SIG-M5 (cell line): ENCODE data around the gene TPP2.

ENCODE experiments used
- DNase-seq: peaks from one replicate; lab custom pipeline; 2025; lab: John Stamatoyannopoulos, UW

Gene TPP2

DNA sequence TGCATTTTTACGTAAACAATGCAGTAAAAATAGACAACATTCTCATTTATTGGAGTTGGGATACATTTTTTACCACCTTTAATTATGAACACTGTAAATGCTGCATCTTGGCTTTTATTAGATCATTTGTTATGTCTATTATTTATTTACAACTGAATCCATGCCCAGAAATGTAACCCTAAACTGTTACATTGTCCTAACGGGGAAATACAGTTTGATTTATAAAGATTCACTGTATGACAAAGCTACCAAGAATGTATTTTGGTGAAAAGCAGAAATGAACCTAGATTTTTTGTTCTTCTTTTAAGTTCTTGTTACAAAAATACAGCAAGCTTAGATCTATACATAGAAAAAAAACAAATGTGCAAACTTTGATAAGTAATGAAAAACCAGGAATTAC, 97.0 kb downstream of the TPP2 start:
- no peak for DNase-seq

DNA sequence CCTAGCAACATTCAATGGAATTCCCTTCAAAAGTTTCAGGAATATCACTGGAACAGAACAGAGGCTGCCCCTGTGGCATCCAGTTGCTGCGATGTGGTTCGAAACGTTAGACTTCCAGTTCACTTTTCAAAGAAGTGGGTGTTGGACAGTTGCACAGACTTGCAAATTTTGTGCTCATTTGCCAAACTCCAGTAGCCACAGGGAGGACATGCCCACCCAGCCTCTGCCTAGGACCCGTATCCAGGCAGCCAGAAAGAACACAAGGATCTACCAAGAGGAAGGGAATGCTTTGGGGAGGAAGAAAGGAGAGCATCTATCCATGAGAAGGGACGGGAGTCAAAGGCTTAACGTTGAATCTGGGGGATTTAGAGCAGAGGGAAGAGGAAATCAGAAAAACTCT, 98.2 kb downstream of the TPP2 start, which contains the start of gene METTL21C:
METTL21C (minus strand) TSS at position 108 of the 400 bp plus-strand sequence. CDS start 546 bp downstream, outside the sequence.
- DNase-seq: no peak

DNA sequence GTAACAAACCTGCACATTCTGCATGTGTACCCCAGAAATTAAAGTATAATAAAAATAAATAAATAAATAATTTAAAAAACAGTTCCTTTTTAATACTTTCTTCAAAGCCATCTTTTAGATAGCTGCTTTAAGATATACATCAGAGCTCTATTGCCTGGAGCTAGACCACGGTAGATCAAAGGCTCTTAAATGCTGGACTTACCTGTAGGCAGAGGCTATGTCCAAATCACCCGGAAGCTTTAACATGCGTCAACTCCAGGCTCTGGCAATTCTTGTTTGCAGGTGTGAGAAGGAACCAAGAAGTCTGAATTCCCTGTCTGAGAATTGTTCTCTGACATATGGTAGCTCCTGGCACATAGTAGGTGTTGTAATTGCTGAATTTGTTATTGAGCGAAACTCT, 99.7 kb downstream of the TPP2 start:
- DNase-seq: no peak

DNA sequence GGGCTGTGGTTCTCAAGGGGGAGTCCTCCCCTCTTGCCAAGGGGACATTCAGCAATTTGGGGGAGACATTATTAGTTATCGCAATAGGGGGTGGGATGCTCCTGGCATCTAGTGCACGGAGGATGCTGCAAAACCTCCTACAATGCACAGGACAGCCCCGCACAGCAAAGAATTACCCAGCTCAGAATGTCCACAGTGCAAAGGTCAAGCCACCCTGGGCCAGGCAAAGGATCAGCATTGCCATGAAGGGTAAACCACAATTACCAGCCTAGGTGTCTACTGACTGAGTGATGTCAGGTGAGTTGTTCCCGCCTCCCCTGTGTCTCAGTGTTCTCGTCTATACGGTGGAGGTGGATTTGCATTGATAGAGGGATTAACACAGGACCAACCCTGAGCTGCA, 100.5 kb downstream of the TPP2 start:
- no peak for DNase-seq

DNA sequence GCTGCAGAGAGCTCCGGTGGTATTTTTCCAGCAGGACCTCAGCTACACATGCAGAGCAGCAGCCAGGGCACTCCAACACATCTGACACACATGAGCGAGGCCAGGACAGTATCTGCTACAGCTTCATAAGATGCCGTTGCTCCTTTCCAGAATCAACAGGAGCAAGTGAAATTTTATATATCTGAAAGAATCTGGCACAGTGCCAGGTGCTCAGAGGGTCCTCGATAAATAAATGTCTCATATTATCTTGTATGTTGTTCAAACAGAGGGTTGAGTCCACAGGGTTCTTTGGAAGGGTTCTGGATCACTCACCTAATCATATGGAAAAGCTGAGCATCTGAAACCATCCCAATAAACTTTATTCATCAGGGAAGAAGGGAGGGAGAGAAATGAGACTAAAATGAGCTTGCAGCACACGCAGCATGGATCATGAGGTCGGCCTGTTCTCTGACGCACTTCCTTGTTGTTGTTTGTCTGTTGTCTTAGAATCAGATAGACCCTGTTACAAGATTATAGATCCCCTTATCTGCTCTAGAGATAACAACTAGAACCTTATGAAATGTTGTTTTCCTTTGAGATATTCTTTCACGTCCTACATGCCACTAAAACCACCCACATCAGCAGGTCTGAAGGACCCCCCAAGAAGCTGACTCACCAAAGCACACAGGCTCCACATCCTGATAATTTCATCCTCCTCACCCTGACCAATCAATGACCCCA, 101.3 kb downstream of the TPP2 start:
- DNase-seq: no peak

DNA sequence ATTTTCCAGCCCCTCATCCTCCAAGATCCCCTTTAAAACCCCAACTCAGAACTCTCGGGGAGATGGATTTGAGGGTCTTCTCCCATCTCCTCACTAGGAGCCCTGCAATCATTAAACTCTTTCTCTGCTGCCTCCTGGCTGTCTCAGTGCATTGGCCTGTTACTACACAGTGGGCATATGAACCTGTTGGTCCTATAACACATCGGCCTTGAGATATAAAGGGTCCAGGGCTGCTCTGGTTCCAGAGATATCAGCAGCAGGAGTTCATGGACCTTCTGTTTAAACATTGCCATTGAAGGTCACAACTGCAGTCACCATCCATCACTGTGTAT, 101.8 kb downstream of the TPP2 start:
- DNase-seq: no peak

DNA sequence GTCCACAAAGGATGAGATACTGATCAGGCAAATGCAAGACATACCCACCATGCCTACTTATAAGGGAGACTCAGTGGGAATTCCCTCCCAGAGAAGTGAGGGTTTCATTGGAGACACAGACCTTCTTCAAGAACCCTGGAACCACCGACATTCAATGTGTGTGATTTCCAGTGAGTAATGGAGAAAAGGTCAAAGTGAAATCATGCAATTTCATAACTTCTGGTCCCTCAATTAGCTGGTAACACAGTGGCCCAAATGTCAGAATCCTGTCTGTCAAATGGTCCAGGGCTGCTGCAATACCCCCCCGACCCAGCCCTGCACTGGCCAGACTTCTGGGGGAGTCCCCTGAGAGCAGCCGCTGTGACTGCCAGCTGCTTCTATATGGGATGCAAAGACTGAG, 102.7 kb downstream of the TPP2 start:
- no peak for DNase-seq

DNA sequence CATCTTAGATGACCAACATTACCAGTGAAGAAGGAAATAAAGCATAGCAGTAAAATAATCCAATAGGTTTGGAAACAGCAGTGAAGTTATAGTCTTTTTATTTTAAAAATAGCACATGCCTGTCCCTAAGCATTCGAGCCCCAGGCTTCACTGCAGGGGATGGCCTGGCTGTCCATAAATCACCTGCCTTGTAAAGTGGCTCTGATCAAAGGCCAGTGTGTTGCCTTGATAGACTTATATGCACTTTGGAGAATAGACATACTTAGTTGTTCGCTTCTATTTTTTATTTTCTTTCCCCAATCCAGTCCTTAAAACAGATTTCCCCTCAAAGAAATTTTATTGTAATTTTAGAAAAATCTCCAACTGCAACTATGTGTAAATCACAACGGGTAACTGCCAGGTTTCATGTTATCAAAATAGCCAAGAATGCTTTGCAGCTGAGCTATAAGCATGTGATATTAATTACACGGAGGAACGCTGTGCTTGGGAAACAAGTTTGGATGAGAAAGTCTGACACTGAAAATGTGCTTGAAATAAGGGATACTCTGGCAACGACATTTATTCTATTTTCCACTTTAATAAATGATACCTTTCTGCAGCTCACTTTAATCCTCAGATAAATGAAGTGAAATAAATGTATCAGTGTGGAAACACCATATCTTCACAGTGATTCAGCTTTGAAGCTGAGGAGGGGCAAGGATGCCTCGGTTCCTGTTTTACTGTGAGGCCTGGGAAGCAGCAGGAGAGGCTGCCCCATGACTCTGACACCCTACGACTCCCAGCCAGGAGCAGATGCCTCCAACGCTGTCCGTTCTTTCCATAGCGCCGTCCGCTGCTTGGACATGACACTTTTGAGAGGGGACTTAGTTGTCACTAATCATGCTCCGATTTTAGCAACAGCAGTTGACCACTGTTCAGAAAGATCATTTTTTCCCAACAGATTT, 103.6 kb downstream of the TPP2 start:
- no peak for DNase-seq

DNA sequence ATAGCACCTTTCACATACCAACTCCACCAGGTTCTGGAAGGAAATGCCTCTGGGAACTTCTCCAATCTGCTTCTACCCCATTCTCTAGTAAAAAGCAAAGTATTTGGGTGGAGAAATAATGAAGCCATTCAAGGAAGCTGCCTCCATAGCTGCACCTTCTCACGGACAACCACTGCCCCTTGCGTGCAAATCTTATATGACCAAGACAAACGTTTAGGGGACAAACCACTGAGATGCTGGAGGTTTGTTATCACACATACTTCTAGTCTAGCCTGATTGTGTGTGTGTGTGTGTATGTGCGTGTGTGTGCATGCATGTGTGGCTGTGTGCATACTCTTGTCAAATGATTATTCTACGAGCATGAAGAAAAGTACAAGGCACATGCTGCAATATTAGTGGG, 104.5 kb downstream of the TPP2 start:
- DNase-seq: no peak

DNA sequence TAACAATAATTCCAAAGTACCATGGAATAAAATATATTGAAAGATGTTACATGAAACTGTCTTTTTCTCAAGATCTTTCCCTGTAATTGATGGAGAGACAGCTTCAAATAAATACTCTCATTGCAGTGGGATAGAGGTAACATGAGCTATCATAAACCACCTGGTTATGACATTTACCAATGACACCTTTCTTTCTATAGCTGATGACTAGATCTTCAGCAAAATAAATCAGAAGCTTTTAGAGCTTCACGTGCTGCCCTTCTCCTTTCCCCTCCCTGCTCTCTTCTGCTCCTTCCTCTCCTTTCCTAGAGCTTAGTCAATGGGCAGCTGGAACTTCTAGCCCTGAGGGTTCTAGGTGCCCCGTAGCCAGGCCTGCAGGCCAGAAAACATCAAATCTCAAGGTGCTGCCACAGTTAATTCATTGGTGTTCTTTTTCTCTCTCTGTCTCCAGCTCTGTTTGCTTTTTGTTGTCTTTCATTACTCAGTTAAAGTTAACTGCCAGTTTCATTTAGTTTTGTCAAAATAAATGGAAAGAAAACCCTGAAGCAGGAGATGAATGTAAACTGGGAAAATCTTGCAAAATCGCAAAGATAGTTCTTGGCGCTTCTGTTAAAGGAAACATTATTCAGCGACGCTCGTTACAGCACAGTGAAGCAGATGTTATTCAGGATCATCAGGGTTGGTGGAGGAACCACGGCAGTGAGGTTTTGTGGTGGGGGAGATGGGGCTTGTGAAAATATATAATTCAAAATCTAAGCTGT, 106.4 kb downstream of the TPP2 start:
- no peak for DNase-seq

DNA sequence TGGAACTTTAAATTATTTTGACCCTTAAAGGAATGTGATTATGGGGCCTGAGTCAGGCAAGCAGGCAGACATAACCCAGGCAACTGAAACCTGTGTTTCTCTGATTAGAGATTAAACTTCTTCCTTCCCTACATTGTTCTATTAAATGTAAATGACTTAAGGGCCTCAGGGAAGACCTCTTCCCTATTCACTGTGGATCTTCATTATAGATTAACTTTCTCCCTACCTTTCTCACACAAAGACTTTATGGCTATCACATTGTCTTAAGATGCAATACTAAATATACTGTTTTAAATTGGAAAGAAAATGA, 106.9 kb downstream of the TPP2 start:
- DNase-seq: no peak

DNA sequence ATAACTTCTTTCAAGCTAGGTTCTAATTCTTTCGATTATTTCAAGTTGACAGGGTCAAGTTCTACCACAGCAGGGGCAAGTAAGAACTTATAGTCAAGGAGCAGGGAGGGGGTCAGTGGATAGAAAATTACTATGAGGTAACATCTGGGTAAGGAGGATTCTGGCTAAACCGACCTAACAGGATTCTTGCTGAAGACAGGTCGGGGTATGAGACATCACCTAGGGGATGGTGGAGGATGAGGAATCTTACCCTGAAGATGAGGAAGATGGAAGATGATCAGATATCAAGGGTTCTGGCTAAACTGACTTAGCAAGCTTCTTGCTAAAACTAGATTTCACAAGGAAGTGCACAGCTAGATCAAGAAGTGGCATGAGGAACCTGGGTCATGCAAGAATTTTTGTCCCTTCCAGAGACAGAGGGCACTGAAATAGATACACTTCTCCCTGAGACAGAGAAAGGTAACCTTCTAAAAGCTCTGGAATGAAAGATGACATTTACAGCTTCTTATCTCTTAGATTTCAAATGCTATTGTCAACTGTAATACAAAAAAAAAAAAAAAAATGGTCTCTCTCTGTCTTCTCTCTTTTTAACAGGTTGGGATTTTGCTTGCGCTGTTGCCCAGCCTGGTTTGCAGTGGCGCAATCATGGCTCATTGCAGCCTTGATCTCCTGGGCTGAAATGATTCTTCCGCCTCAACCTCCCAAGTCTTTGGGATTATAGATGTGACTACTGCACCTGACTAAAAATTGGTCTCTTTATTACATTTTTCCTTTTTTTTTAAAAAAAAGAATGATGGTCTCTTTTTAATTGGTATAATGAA, 107.7 kb downstream of the TPP2 start:
- no peak for DNase-seq

DNA sequence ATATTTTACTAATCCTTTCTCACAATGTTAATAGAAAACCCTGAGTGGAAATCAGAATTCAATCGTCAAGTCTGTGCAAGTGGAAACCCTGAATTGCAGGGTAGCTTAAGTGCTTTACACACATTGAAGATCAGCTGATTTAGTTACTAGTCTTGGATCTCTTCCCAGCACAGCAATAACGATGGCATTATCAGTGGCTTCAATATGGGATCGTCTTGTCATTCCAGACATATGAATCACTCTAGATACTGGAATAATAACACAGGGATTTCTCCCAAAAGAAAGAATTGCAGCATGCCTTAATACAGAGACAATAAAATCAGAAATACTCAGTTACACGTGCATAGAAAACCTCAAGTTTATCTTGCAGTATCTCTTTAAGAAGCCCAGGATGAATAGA, 110.7 kb downstream of the TPP2 start:
- DNase-seq: no peak

DNA sequence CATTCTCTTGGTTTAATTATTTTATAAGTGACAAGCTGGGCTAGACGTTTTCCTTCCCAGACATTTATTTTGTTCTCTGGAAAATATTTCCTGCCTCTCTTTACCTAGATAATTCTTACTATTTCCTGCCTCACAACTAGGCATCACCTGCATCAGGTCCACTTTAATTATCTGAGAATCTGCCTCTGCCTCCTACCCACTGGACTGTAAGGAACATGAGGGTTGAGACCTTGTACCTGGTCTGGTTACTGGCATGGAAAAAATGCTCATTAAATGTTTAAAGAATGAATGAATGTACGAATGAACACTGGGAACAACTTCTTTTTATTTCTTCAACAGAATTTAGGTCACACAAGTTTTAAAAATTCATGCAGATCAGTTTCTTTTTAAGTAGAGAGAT, 111.4 kb downstream of the TPP2 start:
- DNase-seq: no peak

DNA sequence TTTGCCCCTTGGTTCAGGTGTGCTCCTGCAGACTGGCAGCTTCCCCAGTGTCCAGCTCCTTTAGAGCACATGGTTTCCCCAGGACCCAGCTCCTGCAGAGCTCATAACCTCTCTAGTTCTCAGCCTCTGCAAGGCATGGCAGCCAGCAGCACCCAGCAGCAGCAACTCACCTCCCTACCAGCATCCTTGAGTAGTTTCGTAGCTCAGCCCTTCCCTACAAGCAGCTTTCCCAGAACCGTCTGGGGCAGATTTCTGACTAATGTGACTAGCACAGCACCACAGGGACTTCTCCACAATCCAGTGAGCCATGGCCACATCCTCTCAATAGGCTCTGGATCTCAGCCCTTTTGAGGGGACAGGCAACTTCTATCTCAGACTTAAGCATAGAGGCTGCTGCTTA, 112.2 kb downstream of the TPP2 start:
- DNase-seq: no peak

DNA sequence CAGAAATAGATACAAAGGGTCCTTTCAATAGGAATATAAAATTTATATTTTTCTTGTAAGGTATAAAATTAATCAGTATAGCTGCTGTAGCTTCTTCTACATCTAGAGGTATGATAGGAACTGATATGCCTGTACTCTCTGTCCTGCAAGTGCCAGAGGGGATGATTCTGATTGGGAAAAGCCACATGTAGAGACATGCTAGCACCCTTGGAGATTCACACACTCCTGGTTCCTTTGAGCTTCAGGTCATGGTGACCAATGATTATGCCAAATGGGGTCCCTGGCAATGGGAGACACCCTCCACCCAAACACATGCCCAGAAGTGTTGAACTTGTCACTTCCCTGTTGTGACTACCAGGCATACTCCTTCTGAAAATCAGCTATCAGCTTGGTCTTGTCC, 112.8 kb downstream of the TPP2 start:
- no peak for DNase-seq

DNA sequence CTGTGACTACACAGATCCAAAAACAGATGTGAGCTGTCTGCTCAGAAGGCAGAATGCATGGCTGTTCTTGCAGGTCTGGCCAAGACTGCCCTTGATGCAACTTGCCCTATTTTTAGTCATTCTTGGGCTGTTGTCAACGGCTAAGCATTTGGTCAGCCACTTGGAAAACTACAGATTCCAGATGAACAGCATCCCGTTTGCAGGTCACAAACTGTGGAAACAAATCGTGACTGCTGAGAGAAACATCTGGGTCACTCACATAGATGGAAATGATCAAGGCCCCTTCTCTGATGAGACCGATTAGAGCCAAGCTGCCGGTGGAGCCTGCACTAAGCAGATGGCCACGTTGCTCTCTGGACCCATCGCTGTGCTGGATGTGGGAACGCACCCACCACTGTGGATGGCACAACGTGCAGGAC, 113.5 kb downstream of the TPP2 start:
- DNase-seq: no peak

DNA sequence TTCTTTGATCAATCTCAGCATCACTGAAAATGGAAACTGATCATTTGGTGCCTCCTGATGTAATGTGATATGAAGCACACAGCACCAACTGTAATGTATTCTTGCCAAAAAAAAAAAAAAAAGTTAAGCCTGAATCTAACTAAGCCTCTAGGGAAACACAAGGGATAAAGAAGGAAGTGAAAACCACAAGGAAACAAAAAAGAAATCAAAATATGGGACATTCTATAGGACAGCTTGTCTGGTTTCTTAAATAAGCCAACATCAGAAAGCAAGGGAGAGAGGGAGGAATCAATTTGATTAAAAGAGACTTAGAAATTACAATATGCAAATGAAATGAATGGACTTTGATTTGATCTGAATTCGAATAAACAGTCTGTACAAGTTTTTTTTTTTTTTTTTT, 118.7 kb downstream of the TPP2 start:
- no peak for DNase-seq

DNA sequence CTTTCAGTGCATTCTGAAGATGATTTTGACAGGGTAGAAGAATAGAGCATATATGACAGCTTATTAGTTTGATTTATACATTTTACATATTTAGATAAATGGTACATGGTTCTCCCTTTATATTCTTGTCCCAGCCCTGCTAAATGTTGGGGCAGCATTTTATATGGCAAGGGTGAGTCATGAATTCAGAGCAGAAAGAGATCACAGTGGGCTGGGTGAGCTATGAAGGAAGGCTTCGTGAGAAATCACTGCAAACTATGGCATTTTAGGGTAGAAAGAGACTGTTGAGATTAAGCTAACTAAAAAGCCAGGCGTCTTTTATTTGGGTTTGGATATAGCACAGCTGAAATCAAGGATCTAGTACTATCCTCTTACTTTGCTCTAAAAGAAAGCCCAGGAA, 122.0 kb downstream of the TPP2 start:
- no peak for DNase-seq

DNA sequence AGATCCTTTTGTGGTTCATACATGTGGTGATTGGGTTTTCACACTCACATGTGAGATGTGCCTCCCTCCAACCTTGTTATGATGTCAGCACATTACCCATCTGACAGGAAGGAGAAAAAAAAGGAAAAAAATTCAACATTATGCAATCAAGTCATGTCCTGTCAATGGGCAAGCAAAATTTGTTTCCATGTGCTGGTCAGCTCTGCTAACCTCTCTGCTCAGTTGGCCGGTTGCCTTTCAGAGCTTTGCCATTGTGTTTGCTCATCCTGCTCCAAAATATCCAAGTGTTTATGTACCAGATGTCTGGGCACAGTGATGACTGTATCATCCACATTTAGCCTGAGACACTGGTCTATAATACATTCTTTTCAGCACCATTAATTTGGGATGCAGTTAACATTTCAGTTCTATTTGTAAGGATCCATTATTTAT, 125.0 kb downstream of the TPP2 start:
- no peak for DNase-seq

DNA sequence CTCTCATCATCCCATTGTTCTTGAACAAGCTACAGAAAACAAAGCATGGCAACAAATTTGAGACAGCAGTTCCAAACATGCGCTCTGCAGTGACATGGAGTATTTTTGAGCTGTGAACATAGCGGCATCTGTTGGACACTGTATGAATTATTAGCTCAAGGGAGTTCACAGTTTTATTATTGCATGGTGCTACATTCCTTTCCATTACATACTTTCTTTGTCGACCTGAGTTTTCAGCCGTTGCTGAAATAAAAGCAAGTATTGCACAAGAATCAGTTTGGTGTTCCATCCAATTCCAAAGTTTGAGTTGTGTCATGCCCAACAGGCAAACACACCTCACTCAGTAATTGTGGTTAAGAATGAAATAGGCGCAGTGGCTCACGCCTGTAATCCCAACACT, 128.1 kb downstream of the TPP2 start:
- DNase-seq: no peak

DNA sequence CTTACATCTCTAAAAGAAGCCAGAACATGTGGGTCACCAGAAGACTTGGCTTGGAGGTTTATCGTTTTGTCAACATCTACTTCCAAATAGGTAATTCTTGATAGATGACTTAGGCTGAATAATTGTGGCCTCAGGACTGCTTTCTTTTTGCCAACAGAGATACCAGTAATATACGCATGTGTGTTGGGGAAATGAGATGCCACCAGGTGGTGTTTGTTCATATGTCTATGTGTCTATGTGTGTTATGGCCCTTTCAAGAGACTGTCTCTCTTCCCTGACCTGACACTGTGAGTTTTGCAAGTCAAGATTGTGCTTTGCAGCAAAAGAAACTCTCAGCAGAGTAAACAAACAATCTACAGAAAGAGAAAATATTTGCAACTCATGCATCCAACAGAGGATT, 129.6 kb downstream of the TPP2 start:
- DNase-seq: no peak
